ENCODE results near the gene SMIM20. TPM values are rescaled to one million over a fixed set of nuclear protein-coding genes. Genes with fewer than 3 reads are reported as not detected.
A peak's percentile ranks its signal among the peaks of the same experiment; 100 is the strongest.

Gene SMIM20
- total RNA-seq, 2 donors from 2014 or later: 36.5 to 37.4 TPM

DNA sequence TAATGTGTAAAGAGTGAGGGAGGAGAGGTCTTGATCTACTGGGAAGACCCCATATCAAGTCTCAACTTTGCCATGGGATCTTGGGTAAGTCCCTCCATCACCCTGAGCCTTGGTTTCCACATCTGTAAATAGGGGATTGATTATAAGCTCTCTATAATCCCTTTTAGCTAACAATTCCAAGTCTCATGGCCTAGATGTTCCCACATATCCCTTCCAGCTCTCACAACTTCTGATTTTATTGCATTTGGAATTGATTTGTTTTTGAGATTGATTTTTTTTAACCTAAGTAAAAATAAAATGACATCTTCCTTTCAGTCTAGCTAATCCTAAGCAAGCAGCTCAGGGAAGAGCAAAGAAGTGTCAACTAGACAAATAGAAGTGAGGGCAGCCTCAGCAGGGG lies 29.8 kb downstream of the SMIM20 start:
- TF ChIP-seq, protein P1, sequence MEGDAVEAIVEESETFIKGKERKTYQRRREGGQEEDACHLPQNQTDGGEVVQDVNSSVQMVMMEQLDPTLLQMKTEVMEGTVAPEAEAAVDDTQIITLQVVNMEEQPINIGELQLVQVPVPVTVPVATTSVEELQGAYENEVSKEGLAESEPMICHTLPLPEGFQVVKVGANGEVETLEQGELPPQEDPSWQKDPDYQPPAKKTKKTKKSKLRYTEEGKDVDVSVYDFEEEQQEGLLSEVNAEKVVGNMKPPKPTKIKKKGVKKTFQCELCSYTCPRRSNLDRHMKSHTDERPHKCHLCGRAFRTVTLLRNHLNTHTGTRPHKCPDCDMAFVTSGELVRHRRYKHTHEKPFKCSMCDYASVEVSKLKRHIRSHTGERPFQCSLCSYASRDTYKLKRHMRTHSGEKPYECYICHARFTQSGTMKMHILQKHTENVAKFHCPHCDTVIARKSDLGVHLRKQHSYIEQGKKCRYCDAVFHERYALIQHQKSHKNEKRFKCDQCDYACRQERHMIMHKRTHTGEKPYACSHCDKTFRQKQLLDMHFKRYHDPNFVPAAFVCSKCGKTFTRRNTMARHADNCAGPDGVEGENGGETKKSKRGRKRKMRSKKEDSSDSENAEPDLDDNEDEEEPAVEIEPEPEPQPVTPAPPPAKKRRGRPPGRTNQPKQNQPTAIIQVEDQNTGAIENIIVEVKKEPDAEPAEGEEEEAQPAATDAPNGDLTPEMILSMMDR (IDR thresholded peaks at IDR 0.05): no peak
- Histone ChIP-seq H3K4me3 (no peak overlapping the region), H3K9me3 (no peaks in the 10 kb centered on the region), H3K4me1 (no peaks in the 10 kb centered on the region), H3K27ac (no peak overlapping the region), H3K27me3 (no peaks in the 10 kb centered on the region), H3K36me3 (no peaks in the 10 kb centered on the region), H3K9ac (ENCODE audit: low read depth in 2 of 2, low read length in 2 of 2) (no peak overlapping the region)
- intact Hi-C loops (cut with DNase I): no loop called here
- no peak for DNase-seq

DNA sequence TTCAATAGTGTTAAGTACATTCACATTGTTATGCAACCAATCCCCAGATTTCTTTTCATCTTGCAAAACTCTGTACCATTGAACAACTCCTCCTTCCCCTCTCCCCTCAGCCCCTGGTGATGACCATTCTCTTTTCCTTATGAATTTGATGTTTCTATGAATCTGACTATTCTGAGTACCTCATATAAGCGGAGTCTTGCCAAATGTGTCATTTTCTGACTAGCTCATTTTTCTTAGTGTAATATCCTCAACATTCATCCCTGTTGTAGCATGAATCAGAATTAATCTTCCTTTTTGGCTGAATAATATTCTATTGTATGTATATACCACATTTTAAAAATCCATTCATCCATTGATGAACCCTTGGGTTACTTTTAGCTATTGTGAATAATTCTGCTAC lies 34.0 kb downstream of the SMIM20 start:
- H3K4me3 ChIP-seq: no peak overlapping the region
- DNase-seq: no peak
- intact Hi-C loops (cut with DNase I): no loop called here

DNA sequence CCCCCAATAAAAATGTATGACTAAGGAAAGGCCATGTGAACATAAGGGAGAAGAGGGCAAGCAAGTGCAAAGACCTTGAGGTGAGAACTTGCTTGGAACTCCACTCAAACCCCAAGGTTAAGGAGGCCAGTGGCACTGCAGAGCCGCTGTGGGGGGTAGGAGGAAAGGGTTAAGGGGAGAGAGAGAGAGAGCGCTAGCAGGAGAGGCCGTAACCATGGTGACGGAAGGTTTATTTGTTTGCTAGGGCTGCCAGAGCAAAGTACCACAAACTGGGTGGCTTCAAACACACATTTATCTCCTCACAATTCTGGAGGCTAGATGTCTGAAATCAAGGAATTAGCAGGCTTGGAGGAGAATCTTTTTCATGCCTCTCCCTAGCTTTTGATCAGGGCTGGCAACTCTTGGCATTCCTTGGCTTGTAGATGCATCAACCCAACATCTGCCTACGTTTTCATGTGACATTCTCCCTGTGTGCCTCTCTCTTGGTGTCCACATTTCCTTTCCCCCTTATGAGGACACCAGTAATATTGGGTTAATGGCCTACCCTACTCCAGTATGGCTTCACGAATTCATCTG lies 35.2 kb downstream of the SMIM20 start:
- no peak overlapping the region for H3K27ac ChIP-seq
- H3K9me3 ChIP-seq: no peaks in the 10 kb centered on the region
- no peak overlapping the region for H3K9ac ChIP-seq (ENCODE audit: low read depth in 2 of 2, low read length in 2 of 2)
- H3K4me1 ChIP-seq: no peaks in the 10 kb centered on the region
- peak; percentile 45 for DNase-seq
- TF ChIP-seq, protein P1 (IDR thresholded peaks at IDR 0.05): no peak
- no peaks in the 10 kb centered on the region for H3K36me3 ChIP-seq
- H3K27me3 ChIP-seq: no peaks in the 10 kb centered on the region
- H3K4me3 ChIP-seq: no peak overlapping the region
- intact Hi-C loops (cut with DNase I): no loop called here

More for the DNA sequence above, 34.0 kb downstream of the SMIM20 start:
- TF ChIP-seq, protein P1 (IDR thresholded peaks at IDR 0.05): no peak
- no peak overlapping the region for H3K9ac ChIP-seq (ENCODE audit: low read depth in 2 of 2, low read length in 2 of 2)
- no peaks in the 10 kb centered on the region for H3K36me3 ChIP-seq
- H3K27me3 ChIP-seq: no peaks in the 10 kb centered on the region
- no peaks in the 10 kb centered on the region for H3K4me1 ChIP-seq
- no peaks in the 10 kb centered on the region for H3K9me3 ChIP-seq
- no peak overlapping the region for H3K27ac ChIP-seq

DNA sequence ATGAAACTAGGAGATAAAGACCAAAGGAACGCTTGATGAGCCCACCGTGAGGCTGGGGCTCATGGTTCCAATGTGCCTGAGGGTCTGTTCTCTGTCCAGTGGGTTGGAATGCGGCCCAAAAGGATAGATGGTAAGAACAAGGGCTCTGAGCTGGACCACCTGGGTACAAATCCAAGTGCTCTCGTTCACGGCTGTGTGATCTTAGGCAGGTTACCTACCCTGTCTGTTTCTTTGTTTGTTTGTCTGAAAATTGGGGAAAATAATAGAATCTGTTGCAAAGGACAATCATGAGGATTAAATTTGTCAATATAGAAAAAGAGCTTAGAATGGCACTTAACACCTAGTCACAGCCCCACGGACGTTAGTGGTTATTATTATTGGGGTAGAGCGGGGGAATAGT lies 36.0 kb downstream of the SMIM20 start:
- TF ChIP-seq, protein P1 (IDR thresholded peaks at IDR 0.05): no peak
- H3K36me3 ChIP-seq: no peaks in the 10 kb centered on the region

DNA sequence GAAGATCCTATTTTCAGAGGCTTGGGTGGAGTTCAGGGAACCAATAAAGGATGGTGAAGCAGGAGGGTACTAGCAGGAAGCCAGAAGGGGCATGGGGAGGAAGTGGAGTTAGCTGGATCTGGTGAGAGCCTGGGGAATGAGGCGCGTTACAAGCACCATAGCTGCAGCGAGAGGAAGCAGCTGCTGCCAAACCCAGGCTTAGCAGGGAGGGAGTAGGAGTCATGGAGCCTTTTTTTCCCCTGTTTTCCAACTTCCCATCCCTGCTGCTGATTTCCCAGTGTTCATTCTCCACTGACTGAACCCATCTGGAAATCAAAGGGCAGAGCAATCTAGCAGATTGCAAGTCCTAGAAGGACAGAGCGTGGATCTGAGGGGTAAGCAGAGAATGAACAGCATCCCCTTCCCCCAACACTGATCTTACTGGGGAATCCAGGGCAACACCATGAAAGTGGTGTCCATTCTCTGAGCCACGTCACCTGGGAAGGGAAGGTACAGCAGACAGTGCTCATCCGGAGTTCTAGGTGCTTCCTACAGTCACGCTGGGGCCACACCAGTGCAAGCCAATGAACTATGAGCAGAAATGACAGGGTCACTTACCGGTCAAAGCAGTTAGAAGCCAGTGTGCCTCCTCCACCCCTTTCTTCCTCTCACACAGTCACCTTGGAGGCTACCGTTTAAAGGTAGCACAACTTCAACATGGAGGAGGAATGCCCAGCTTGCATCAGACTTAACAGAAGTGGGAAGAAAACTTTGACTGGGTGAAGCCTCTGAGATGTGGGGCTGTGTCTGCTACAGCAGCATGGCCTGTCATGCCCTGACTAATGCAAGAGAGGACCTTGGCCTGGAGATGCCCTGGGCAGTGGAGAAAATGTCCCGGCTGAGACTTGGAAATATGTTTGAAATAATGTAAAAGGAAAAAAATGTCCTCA lies 36.7 kb downstream of the SMIM20 start:
- Histone ChIP-seq H3K4me3 (no peak overlapping the region), H3K9me3 (no peaks in the 10 kb centered on the region), H3K9ac (ENCODE audit: low read depth in 2 of 2, low read length in 2 of 2) (no peak overlapping the region), H3K4me1 (no peaks in the 10 kb centered on the region), H3K27me3 (no peaks in the 10 kb centered on the region), H3K36me3 (no peaks in the 10 kb centered on the region), H3K27ac (no peak overlapping the region)
- TF ChIP-seq, protein P1 (IDR thresholded peaks at IDR 0.05): no peak
- no peak for DNase-seq
- intact Hi-C loops (cut with DNase I): no loop called here

More for the DNA sequence above, 36.0 kb downstream of the SMIM20 start:
- H3K4me1 ChIP-seq: no peaks in the 10 kb centered on the region
- no peak overlapping the region for H3K9ac ChIP-seq (ENCODE audit: low read depth in 2 of 2, low read length in 2 of 2)
- H3K27me3 ChIP-seq: no peaks in the 10 kb centered on the region
- H3K4me3 ChIP-seq: no peak overlapping the region
- no peaks in the 10 kb centered on the region for H3K9me3 ChIP-seq
- intact Hi-C loops (cut with DNase I): no loop called here
- H3K27ac ChIP-seq: no peak overlapping the region
- DNase-seq: no peak

Measured in colonic mucosa (tissue), 4 donors.